BJ (cell line): ENCODE measurements around the gene DLGAP1. TPM values are rescaled to one million over a fixed set of nuclear protein-coding genes. Genes with fewer than 3 reads are reported as not detected.

Experiments used
- CTCF ChIA-PET: fragments of 350-600 bp; formaldehyde crosslinking; extraction: SDS; loops from one replicate; lab custom pipeline; 2021; ENCODE audit warnings: antibody characterized with exemption, inconsistent platforms; lab: Yijun Ruan, JAX
- POLR2A ChIA-PET: fragments of 300-600 bp; sonication (Branson Sonifier 250); formaldehyde crosslinking; extraction: SDS; loops from one replicate; lab custom pipeline; 2021; ENCODE audit warnings: antibody characterized with exemption; lab: Charles Lee
- DNase-seq: peaks from one replicate; pipeline ENCODE4 v3.0.0-alpha.2; 2011; ENCODE audit warnings: low read depth
- H3K27me3 ChIP-seq: 2 replicates; pipeline ENCODE4 v1.6.0; 2011; ENCODE audit warnings: low read length; ENCODE audit not compliant: control insufficient read depth, insufficient read depth
- H3K36me3 ChIP-seq: 2 replicates; pipeline ENCODE4 v1.5.1; 2011; ENCODE audit warnings: low read length; ENCODE audit not compliant: control insufficient read depth, insufficient read depth
- H3K4me3 ChIP-seq: 2 replicates; pipeline ENCODE4 v1.5.1; 2011; ENCODE audit warnings: low read depth, mild to moderate bottlenecking, control low read depth, low read length
- CTCF ChIP-seq: IDR thresholded peaks from 2 replicates; pipeline ENCODE4 v1.5.1; 2011; ENCODE audit warnings: low read depth, mild to moderate bottlenecking, control low read depth, inconsistent platforms, low read length, moderate library complexity; ENCODE audit not compliant: insufficient read depth
- polyA plus RNA-seq: library from polyadenylated mRNA; depleted of rRNA; stranded (reverse); fragments of >200 nt; gene quantifications from 2 replicates; pipeline ENCODE4 v1.2.3, GENCODE V29; 2011

Gene DLGAP1
- polyA plus RNA-seq, 1 experiment = 0.02 TPM

- H3K4me3 ChIP-seq = no peak overlapping the region
- ChIA-PET CTCF (no interaction called here), POLR2A (no interaction called here)
- H3K36me3 ChIP-seq = no peaks in the 10 kb centered on the region
- no peaks in the 10 kb centered on the region for H3K27me3 ChIP-seq
- 0 out of 2 replicates have a peak, but pooled peaks have one; percentile 9 for TF ChIP-seq CTCF
- no peak for DNase-seq
These were observed 484.2 kb downstream of the DLGAP1 start for GRCh38 chr18:3970929-3971328.

GRCh38 chr18:3967359-3968180 lies 487.5 kb downstream of the DLGAP1 start:
- Histone ChIP-seq H3K36me3 (no peaks in the 10 kb centered on the region), H3K27me3 (no peaks in the 10 kb centered on the region), H3K4me3 (no peak overlapping the region)
- ChIA-PET CTCF (interaction anchor here (1.1 to 1.3 kb wide), 3 partner anchors 28 to 284 kb away, joined by 3 to 4 read pairs (median 4); no protein-coding TSS in a partner anchor), POLR2A (no interaction called here)
- DNase-seq = no peak
- TF ChIP-seq CTCF = no peak

GRCh38 chr18:3966642-3967358 lies 488.3 kb downstream of the DLGAP1 start:
- no peak overlapping the region for H3K4me3 ChIP-seq
- CTCF ChIA-PET = interaction anchor here (1.1 to 1.3 kb wide), 2 partner anchors 29 to 283 kb away, joined by 4 read pairs; no protein-coding TSS in a partner anchor
- no peak for DNase-seq
- POLR2A ChIA-PET = no interaction called here
- no peak for TF ChIP-seq CTCF
- no peaks in the 10 kb centered on the region for H3K36me3 ChIP-seq
- H3K27me3 ChIP-seq = no peaks in the 10 kb centered on the region

GRCh38 chr18:3966246-3966641 lies 488.9 kb downstream of the DLGAP1 start:
- no peak for DNase-seq
- TF ChIP-seq CTCF = no peak
- POLR2A ChIA-PET = no interaction called here
- Histone ChIP-seq H3K36me3 (no peaks in the 10 kb centered on the region), H3K4me3 (no peak overlapping the region), H3K27me3 (no peaks in the 10 kb centered on the region)
- CTCF ChIA-PET = interaction anchor here (1.3 kb wide), 1 partner anchor 283 kb away, joined by 4 read pairs; no protein-coding TSS in a partner anchor

- H3K4me3 ChIP-seq = no peak overlapping the region
- H3K27me3 ChIP-seq = no peaks in the 10 kb centered on the region
- no peak for DNase-seq
- H3K36me3 ChIP-seq = no peaks in the 10 kb centered on the region
- ChIA-PET CTCF (no interaction called here), POLR2A (no interaction called here)
- TF ChIP-seq CTCF = no peak
These were observed 494.1 kb downstream of the DLGAP1 start for GRCh38 chr18:3960977-3961376.
